ENCODE results near the gene CATSPERE.
"Not testable (repeated sequence)": the region's sequence is repeated elsewhere in the genome, so short reads cannot be mapped to it uniquely, and the experiment has no call there.

CATSPERE gene

GRCh38 chr1:244556263-244556662 lies 95.2 kb downstream of the CATSPERE start:
- DNase-seq, result no peak

GRCh38 chr1:244557565-244557964 lies 96.5 kb downstream of the CATSPERE start:
- DNase-seq, result no peak

GRCh38 chr1:244559561-244559960 lies 98.5 kb downstream of the CATSPERE start:
- DNase-seq, result no peak

- DNase-seq, result not testable (repeated sequence)
Observed at GRCh38 chr1:244562877-244563276, 101.8 kb downstream of the CATSPERE start.

- no peak for DNase-seq
Observed at GRCh38 chr1:244573768-244574167, 112.7 kb downstream of the CATSPERE start.

- DNase-seq, result no peak
Observed at GRCh38 chr1:244576259-244576892, 115.3 kb downstream of the CATSPERE start.

GRCh38 chr1:244578205-244578604 lies 117.1 kb downstream of the CATSPERE start:
- not testable (repeated sequence) for DNase-seq

- DNase-seq, result no peak
Observed at GRCh38 chr1:244583358-244583982, 122.4 kb downstream of the CATSPERE start.

- no peak for DNase-seq
Observed at GRCh38 chr1:244585867-244586266, 124.8 kb downstream of the CATSPERE start.

- no peak for DNase-seq
Observed at GRCh38 chr1:244590670-244591069, 129.6 kb downstream of the CATSPERE start.

- DNase-seq, result no peak
Observed at GRCh38 chr1:244598611-244599010, 137.5 kb downstream of the CATSPERE start.

GRCh38 chr1:244599937-244600350 lies 138.9 kb downstream of the CATSPERE start:
- DNase-seq, result no peak

GRCh38 chr1:244601336-244601735 lies 140.3 kb downstream of the CATSPERE start:
- no peak for DNase-seq

GRCh38 chr1:244603498-244603897 lies 142.4 kb downstream of the CATSPERE start:
- DNase-seq, result no peak

- DNase-seq, result no peak
Observed at GRCh38 chr1:244605835-244606370, 144.8 kb downstream of the CATSPERE start.

GRCh38 chr1:244614113-244614836 lies 153.2 kb downstream of the CATSPERE start:
- DNase-seq, result no peak

- DNase-seq, result no peak
Observed at GRCh38 chr1:244614879-244615278, 153.8 kb downstream of the CATSPERE start.

GRCh38 chr1:244615301-244615700 lies 154.2 kb downstream of the CATSPERE start:
- no peak for DNase-seq

GRCh38 chr1:244626709-244627108 lies 165.6 kb downstream of the CATSPERE start:
- no peak for DNase-seq

GRCh38 chr1:244628789-244629188 lies 167.7 kb downstream of the CATSPERE start:
- no peak for DNase-seq

GRCh38 chr1:244633140-244633539 lies 172.1 kb downstream of the CATSPERE start:
- no peak for DNase-seq

- no peak for DNase-seq
Observed at GRCh38 chr1:244634546-244634945, 173.5 kb downstream of the CATSPERE start.

GRCh38 chr1:244636488-244637259 lies 175.6 kb downstream of the CATSPERE start:
- no peak for DNase-seq

Measured in activated CD8-positive, alpha-beta memory T cell treated with anti-CD3 and anti-CD28 coated beads for 24 hours (primary cell).